ENCODE data around the gene BIRC5.

DNA sequence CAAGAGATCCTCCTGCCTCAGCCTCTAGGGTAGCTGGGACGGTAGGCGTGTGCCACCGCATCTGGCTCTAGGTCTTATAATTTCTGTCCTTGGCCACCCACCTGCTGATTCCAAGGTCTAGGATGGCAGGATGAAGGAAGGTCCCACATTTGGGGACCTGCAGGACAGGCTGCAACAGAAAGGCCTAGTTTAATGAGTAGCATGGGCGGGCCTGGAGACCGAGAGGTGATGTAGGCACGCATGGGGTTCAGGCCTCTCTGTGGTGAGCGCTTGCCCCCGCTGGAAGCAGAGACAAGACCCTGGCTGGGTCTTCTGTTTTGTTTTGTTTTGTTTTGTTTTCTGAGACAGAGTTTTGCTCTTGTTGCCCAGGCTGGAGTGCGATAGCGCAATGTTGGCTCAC is 51.1 kb downstream of the BIRC5 start:
- TF ChIP-seq CTCF (IDR thresholded peaks at IDR 0.05): no peak
- no peak for TF ChIP-seq POLR2A (IDR thresholded peaks at IDR 0.05)
